ENCODE results near the gene GALNT7.

GRCh38 chr4:173307778-173308177 is 139.2 kb downstream of the GALNT7 start:
- TF ChIP-seq, protein P1, sequence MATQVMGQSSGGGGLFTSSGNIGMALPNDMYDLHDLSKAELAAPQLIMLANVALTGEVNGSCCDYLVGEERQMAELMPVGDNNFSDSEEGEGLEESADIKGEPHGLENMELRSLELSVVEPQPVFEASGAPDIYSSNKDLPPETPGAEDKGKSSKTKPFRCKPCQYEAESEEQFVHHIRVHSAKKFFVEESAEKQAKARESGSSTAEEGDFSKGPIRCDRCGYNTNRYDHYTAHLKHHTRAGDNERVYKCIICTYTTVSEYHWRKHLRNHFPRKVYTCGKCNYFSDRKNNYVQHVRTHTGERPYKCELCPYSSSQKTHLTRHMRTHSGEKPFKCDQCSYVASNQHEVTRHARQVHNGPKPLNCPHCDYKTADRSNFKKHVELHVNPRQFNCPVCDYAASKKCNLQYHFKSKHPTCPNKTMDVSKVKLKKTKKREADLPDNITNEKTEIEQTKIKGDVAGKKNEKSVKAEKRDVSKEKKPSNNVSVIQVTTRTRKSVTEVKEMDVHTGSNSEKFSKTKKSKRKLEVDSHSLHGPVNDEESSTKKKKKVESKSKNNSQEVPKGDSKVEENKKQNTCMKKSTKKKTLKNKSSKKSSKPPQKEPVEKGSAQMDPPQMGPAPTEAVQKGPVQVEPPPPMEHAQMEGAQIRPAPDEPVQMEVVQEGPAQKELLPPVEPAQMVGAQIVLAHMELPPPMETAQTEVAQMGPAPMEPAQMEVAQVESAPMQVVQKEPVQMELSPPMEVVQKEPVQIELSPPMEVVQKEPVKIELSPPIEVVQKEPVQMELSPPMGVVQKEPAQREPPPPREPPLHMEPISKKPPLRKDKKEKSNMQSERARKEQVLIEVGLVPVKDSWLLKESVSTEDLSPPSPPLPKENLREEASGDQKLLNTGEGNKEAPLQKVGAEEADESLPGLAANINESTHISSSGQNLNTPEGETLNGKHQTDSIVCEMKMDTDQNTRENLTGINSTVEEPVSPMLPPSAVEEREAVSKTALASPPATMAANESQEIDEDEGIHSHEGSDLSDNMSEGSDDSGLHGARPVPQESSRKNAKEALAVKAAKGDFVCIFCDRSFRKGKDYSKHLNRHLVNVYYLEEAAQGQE (IDR thresholded peaks at IDR 0.05; ENCODE audit: insufficient read depth in 1 of 2, low read depth in 2 of 2, low read length in 1 of 2) = no peak
- TF ChIP-seq CTCF (IDR thresholded peaks at IDR 0.05) (no peak), POLR2AphosphoS5 (IDR thresholded peaks at IDR 0.05; ENCODE audit: low read depth, low read length) (no peak), TCF7L2 (IDR thresholded peaks at IDR 0.05; ENCODE audit: low read depth, low read length) (no peak)
